GM23338 (cell line): Measurements from ENCODE around the gene CGB2. TPM values are rescaled to one million over a fixed set of nuclear protein-coding genes. Genes with fewer than 3 reads are reported as not detected.

Source experiments
- ATAC-seq: fragments of 200-7000 bp; cut with Tn5 transposase; 3 replicates; pipeline ENCODE4 v1.9.1; 2020
- DNase-seq: peaks from one replicate; pipeline ENCODE4 v3.0.0-alpha.2; 2015; ENCODE audit warnings: low spot score
- H2AFZ ChIP-seq: fragments of 200-600 bp; sonication (generic); 2 replicates; pipeline ENCODE4 v1.8.0; 2016; ENCODE audit warnings: antibody characterized with exemption, mild to moderate bottlenecking, moderate library complexity
- H3F3A ChIP-seq: fragments of 200-600 bp; sonication (generic); replicated peaks from 2 replicates; pipeline ENCODE4 v1.8.0; 2017; ENCODE audit warnings: antibody characterized with exemption, mixed run types, low read depth
- H3K27ac ChIP-seq: fragments of 200-600 bp; sonication (generic); 2 replicates; pipeline ENCODE4 v1.6.1; 2016; ENCODE audit warnings: low read depth
- H3K27me3 ChIP-seq: fragments of 200-600 bp; sonication (generic); 2 replicates; pipeline ENCODE4 v1.8.0; 2016; ENCODE audit warnings: mild to moderate bottlenecking, mixed run types, moderate library complexity; ENCODE audit not compliant: insufficient read depth
- H3K36me3 ChIP-seq: fragments of 200-600 bp; sonication (generic); 2 replicates; pipeline ENCODE4 v1.8.0; 2016; ENCODE audit warnings: mild to moderate bottlenecking; ENCODE audit not compliant: insufficient read depth
- H3K4me1 ChIP-seq: fragments of 200-600 bp; sonication (generic); 2 replicates; pipeline ENCODE4 v1.8.0; 2016; ENCODE audit warnings: mild to moderate bottlenecking, moderate library complexity; ENCODE audit not compliant: insufficient read depth
- H3K4me2 ChIP-seq: fragments of 200-600 bp; sonication (generic); 2 replicates; pipeline ENCODE4 v1.7.1; 2017; ENCODE audit warnings: mixed run types
- H3K4me3 ChIP-seq: fragments of 200-600 bp; sonication (generic); 2 replicates; pipeline ENCODE4 v1.6.1; 2016; ENCODE audit warnings: mixed run types
- H3K79me2 ChIP-seq: fragments of 200-600 bp; sonication (generic); replicated peaks from 2 replicates; pipeline ENCODE4 v1.8.0; 2017; ENCODE audit warnings: mild to moderate bottlenecking; ENCODE audit not compliant: insufficient read depth
- H3K9me2 ChIP-seq: fragments of 200-600 bp; sonication (generic); 2 replicates; pipeline ENCODE4 v1.8.0; 2017; ENCODE audit not compliant: insufficient read depth
- H4K20me1 ChIP-seq: fragments of 200-600 bp; sonication (generic); replicated peaks from 2 replicates; pipeline ENCODE4 v1.8.0; 2017; ENCODE audit warnings: mild to moderate bottlenecking; ENCODE audit not compliant: insufficient read depth
- H3K27ac Mint-ChIP-seq: 2 replicates; pipeline ENCODE4 v1.8.0; 2020; ENCODE audit warnings: inconsistent platforms, mild to moderate bottlenecking, moderate library complexity, mixed read lengths
- H3K27me3 Mint-ChIP-seq: 3 replicates; pipeline ENCODE4 v1.8.0; 2022; ENCODE audit warnings: low read depth, mild to moderate bottlenecking, moderate library complexity, mixed read lengths, inconsistent platforms; ENCODE audit not compliant: insufficient read depth, poor library complexity
- H3K36me3 Mint-ChIP-seq: 3 replicates; pipeline ENCODE4 v1.8.0; 2021; ENCODE audit warnings: low read depth, mild to moderate bottlenecking, inconsistent platforms, moderate library complexity, mixed read lengths
- H3K4me1 Mint-ChIP-seq: 3 replicates; pipeline ENCODE4 v1.8.0; 2020; ENCODE audit warnings: mild to moderate bottlenecking, inconsistent platforms, mixed read lengths
- H3K4me3 Mint-ChIP-seq: 3 replicates; pipeline ENCODE4 v1.8.0; 2021; ENCODE audit warnings: moderate library complexity, mild to moderate bottlenecking, inconsistent platforms, mixed read lengths
- H3K9me3 Mint-ChIP-seq: 3 replicates; pipeline ENCODE4 v1.8.0; 2020; ENCODE audit warnings: moderate library complexity, mild to moderate bottlenecking, inconsistent platforms, mixed read lengths
- CREB1 ChIP-seq: fragments of 250-450 bp; sonication (Bioruptor Pico); IDR thresholded peaks from 2 replicates; pipeline ENCODE4 v1.5.0; 2020; ENCODE audit warnings: low read depth, mild to moderate bottlenecking, moderate library complexity
- CTCF ChIP-seq, 2 experiments: fragments of 200-600 bp in 1 of 2; sonication (generic) in 1 of 2; conservative IDR thresholded peaks; 2 replicates each; pipeline versions ENCODE4 v1.5.1 to v1.6.1; 2016 to 2017; ENCODE audit warnings: antibody characterized with exemption in 2 of 2, low read depth in 2 of 2, mild to moderate bottlenecking in 2 of 2, moderate library complexity in 1 of 2
- ETS1 ChIP-seq: IDR thresholded peaks from 2 replicates; pipeline ENCODE4 v1.6.1; 2016; ENCODE audit warnings: antibody characterized with exemption
- EZH2 ChIP-seq: fragments of 200-600 bp; sonication (generic); IDR thresholded peaks from one replicate; pipeline ENCODE4 v1.8.0; 2017; ENCODE audit warnings: antibody characterized with exemption, mild to moderate bottlenecking, low read depth; ENCODE audit not compliant: unreplicated experiment
- EZH2phosphoT487 ChIP-seq: fragments of 200-600 bp; sonication (generic); IDR thresholded peaks from one replicate; pipeline ENCODE4 v1.8.1; 2018; ENCODE audit warnings: antibody characterized with exemption; ENCODE audit not compliant: unreplicated experiment
- JUNB ChIP-seq: IDR thresholded peaks from one replicate; pipeline ENCODE4 v1.6.1; 2016; ENCODE audit warnings: antibody characterized with exemption; ENCODE audit not compliant: unreplicated experiment
- NANOG ChIP-seq: IDR thresholded peaks from 2 replicates; pipeline ENCODE4 v1.6.1; 2016; ENCODE audit warnings: antibody characterized with exemption, borderline replicate concordance
- POLR2AphosphoS5 ChIP-seq: IDR thresholded peaks from 2 replicates; pipeline ENCODE4 v1.6.1; 2016; ENCODE audit warnings: antibody characterized with exemption, low read depth
- REST ChIP-seq: IDR thresholded peaks from one replicate; pipeline ENCODE4 v1.6.1; 2018; ENCODE audit warnings: antibody characterized with exemption; ENCODE audit not compliant: unreplicated experiment
- STAT1 ChIP-seq: IDR thresholded peaks from one replicate; pipeline ENCODE4 v1.6.1; 2016; ENCODE audit warnings: antibody characterized with exemption; ENCODE audit not compliant: unreplicated experiment
- ZNF114 ChIP-seq: fragments of 250-450 bp; sonication (Bioruptor Pico); IDR thresholded peaks from 2 replicates; pipeline ENCODE4 v1.5.0; 2020; ENCODE audit warnings: mild to moderate bottlenecking, moderate library complexity
- ZNF331 ChIP-seq: fragments of 250-450 bp; sonication (Bioruptor Pico); IDR thresholded peaks from 2 replicates; pipeline ENCODE4 v1.5.0; 2020; ENCODE audit warnings: low read depth, mild to moderate bottlenecking, moderate library complexity
- ZNF462 ChIP-seq: fragments of 250-450 bp; sonication (Bioruptor Pico); IDR thresholded peaks from 2 replicates; pipeline ENCODE4 v1.5.0; 2020; ENCODE audit warnings: mild to moderate bottlenecking, moderate library complexity
- polyA plus RNA-seq: library from polyadenylated mRNA; unstranded; fragments of >200 nt; fragmentation: Nextera tagmentation; extraction: Ambion mirVana; gene quantifications from 2 replicates; pipeline ENCODE4 v1.2.1, GENCODE V29; 2016
- total RNA-seq: library from RNA; depleted of rRNA; stranded (reverse); fragments of >200 nt; shearing (Covaris generic); gene quantifications from 2 replicates; pipeline ENCODE4 v1.2.3, GENCODE V29; 2014

Gene CGB2
- total and polyA plus RNA-seq, 2 experiments from 2014 or later = 0.57 TPM; not detected in 1

- Histone ChIP-seq H3K36me3 (peaks cover 16% of the 10 kb centered on the region), H3K27me3 (no peaks in the 10 kb centered on the region), H3K79me2 (no peaks in the 10 kb centered on the region), H4K20me1 (no peaks in the 10 kb centered on the region; the same call in 1 of the 2 replicates), H2AFZ (no peak overlapping the region), H3F3A (no peaks in the 10 kb centered on the region), H3K4me1 (no peaks in the 10 kb centered on the region), H3K4me2 (no peak overlapping the region), H3K27ac (no peak overlapping the region), H3K4me3 (no peak overlapping the region), H3K9me2 (no peaks in the 10 kb centered on the region)
- H3K27ac Mint-ChIP-seq = no peak overlapping the region
- DNase-seq (no peak), ATAC-seq (no peak)
- H3K4me3 Mint-ChIP-seq = no peak overlapping the region
- peaks cover 74% of the 10 kb centered on the region for H3K36me3 Mint-ChIP-seq
- no peaks in the 10 kb centered on the region; the same call in 2 of the 3 replicates for H3K9me3 Mint-ChIP-seq
- H3K27me3 Mint-ChIP-seq = peaks cover 7% of the 10 kb centered on the region
- TF ChIP-seq NANOG (no peak), REST (no peak), POLR2AphosphoS5 (no peak), EZH2 (no peak), ZNF114 (no peak), ZNF462 (CRISPR knock-in tag) (no peak), STAT1 (no peak), CREB1 (no peak), ETS1 (no peak), EZH2phosphoT487 (no peak), JUNB (no peak), ZNF331 (CRISPR knock-in tag) (no peak), CTCF (conservative IDR thresholded peaks at IDR 0.05; ENCODE audit: low read depth in 2 of 2) (no peak)
- no peaks in the 10 kb centered on the region for H3K4me1 Mint-ChIP-seq
Measured at GRCh38 chr19:49009828-49010227, 21.9 kb upstream of the CGB2 start.
